Uterus (tissue), 2 donors: Measurements from ENCODE around the gene MEIS2.

Source experiments
- CTCF ChIP-seq, 4 experiments: fragments of 200-600 bp in 2 of 4; fragments of 450-650 bp in 2 of 4; sonication (generic) in 2 of 4; IDR thresholded peaks; one replicate each; pipeline ENCODE4 v1.5.1; 2016 to 2019; ENCODE audit warnings: antibody characterized with exemption in 4 of 4, mild to moderate bottlenecking in 2 of 4, moderate library complexity in 1 of 4
- POLR2A ChIP-seq, 2 donors: fragments of 450-650 bp; IDR thresholded peaks; one replicate each; pipeline ENCODE4 v1.6.1; 2016; ENCODE audit warnings: antibody characterized with exemption in 2 of 2, mild to moderate bottlenecking in 1 of 2, moderate library complexity in 1 of 2

GRCh38 chr15:37124331-37124730, 24.0 kb upstream of the MEIS2 start:
- TF ChIP-seq POLR2A (IDR thresholded peaks at IDR 0.05) = no peak
- no peak for TF ChIP-seq CTCF (IDR thresholded peaks at IDR 0.05)
